HG03469 (cell line): ENCODE measurements around the gene DHRSX.
"Not testable (repeated sequence)": the region's sequence is repeated elsewhere in the genome, so short reads cannot be mapped to it uniquely, and the experiment has no call there.

Source experiments
- ATAC-seq: cut with Tn5 transposase; IDR thresholded peaks from one replicate; pipeline ENCODE4 v1.9.1; 2021; ENCODE audit warnings: mild to moderate bottlenecking, moderate library complexity, moderate number of reproducible peaks; ENCODE audit not compliant: unreplicated experiment

The DHRSX gene

GRCh38 chrX:2406891-2407518, 93.8 kb downstream of the DHRSX start:
- ATAC-seq: no peak

GRCh38 chrX:2404776-2405175, 96.0 kb downstream of the DHRSX start:
- ATAC-seq: no peak

GRCh38 chrX:2402361-2402690, 98.5 kb downstream of the DHRSX start:
- no peak for ATAC-seq

- ATAC-seq: no peak
Observed at GRCh38 chrX:2401590-2402360, 99.0 kb downstream of the DHRSX start.

GRCh38 chrX:2401201-2401589, 99.6 kb downstream of the DHRSX start:
- no peak for ATAC-seq

- ATAC-seq: no peak
Observed at GRCh38 chrX:2398064-2398656, 102.6 kb downstream of the DHRSX start.

- no peak for ATAC-seq
Observed at GRCh38 chrX:2397229-2398063, 103.3 kb downstream of the DHRSX start.

GRCh38 chrX:2395261-2395992, 105.3 kb downstream of the DHRSX start:
- no peak for ATAC-seq

- no peak for ATAC-seq
Observed at GRCh38 chrX:2391869-2392606, 108.7 kb downstream of the DHRSX start.

GRCh38 chrX:2390754-2391153, 110.0 kb downstream of the DHRSX start:
- ATAC-seq: no peak

- not testable (repeated sequence) for ATAC-seq
Observed at GRCh38 chrX:2389731-2390130, 111.0 kb downstream of the DHRSX start.

- ATAC-seq: no peak
Observed at GRCh38 chrX:2389324-2389723, 111.5 kb downstream of the DHRSX start.

GRCh38 chrX:2388669-2389068, 112.1 kb downstream of the DHRSX start:
- no peak for ATAC-seq

GRCh38 chrX:2387614-2388239, 113.0 kb downstream of the DHRSX start:
- no peak for ATAC-seq

- no peak for ATAC-seq
Observed at GRCh38 chrX:2385224-2385623, 115.6 kb downstream of the DHRSX start.

- no peak for ATAC-seq
Observed at GRCh38 chrX:2384486-2384885, 116.3 kb downstream of the DHRSX start.

- ATAC-seq: no peak
Observed at GRCh38 chrX:2383735-2384134, 117.0 kb downstream of the DHRSX start.

GRCh38 chrX:2383144-2383543, 117.6 kb downstream of the DHRSX start:
- ATAC-seq: no peak

- ATAC-seq: not testable (repeated sequence)
Observed at GRCh38 chrX:2382433-2383048, 118.2 kb downstream of the DHRSX start.
